Mammary microvascular endothelial cell (primary cell): Measurements from ENCODE around the gene SP6. TPM values are rescaled to one million over a fixed set of nuclear protein-coding genes. Genes with fewer than 3 reads are reported as not detected.

Experiments used
- total RNA-seq: library from RNA; depleted of rRNA; stranded (reverse); fragments of >200 nt; gene quantifications from 2 replicates; pipeline ENCODE4 v1.2.3, GENCODE V29; 2015

Gene SP6
- 3.1 and 5.1 TPM in 2 replicates for total RNA-seq

GRCh38 chr17:47850692-47851573 lies at the start of gene SP6:
Gene SP6, minus strand, starts transcription at chr17:47851163. Its CDS starts 2,734 bp downstream, at chr17:47848429.

GRCh38 chr17:47895856-47896671 lies 45.1 kb upstream of the SP6 start, which contains the start of gene SP2:
Gene SP2, plus strand, starts transcription at chr17:47896236. Its CDS starts 51 bp downstream, at chr17:47896287.

GRCh38 chr17:47840742-47841487 lies 10.0 kb downstream of the SP6 start, which contains the start of gene SCRN2:
Gene SCRN2, minus strand, starts transcription at chr17:47841273. Its CDS starts 430 bp downstream, at chr17:47840843.

GRCh38 chr17:47831003-47831933 lies 19.7 kb downstream of the SP6 start, which contains the start of the genes LRRC46 and MRPL10:
Gene LRRC46, plus strand, starts transcription at chr17:47831670. Its CDS starts 320 bp downstream, at chr17:47831990.
Gene MRPL10, minus strand, starts transcription at chr17:47831541. Its CDS starts 30 bp downstream, at chr17:47831511.

GRCh38 chr17:47821424-47822391 lies 29.3 kb downstream of the SP6 start, which contains the start of gene OSBPL7:
Gene OSBPL7, minus strand, starts transcription at chr17:47821794. Its CDS starts 1,516 bp downstream, at chr17:47820278.

Other genes starting within 250 kb of the SP6 start
- 382 and 396 TPM in 2 replicates for gene KPNB1, start 201.2 kb downstream of the SP6 start, total RNA-seq
- gene TBKBP1, start 157.0 kb downstream of the SP6 start, total RNA-seq: 10.1 and 14.8 TPM in 2 replicates
- not detected in 2 replicates for gene TBX21, start 117.9 kb downstream of the SP6 start, total RNA-seq
- 8.8 and 11.9 TPM in 2 replicates for gene OSBPL7, start 29.4 kb downstream of the SP6 start, total RNA-seq
- gene MRPL10, start 19.6 kb downstream of the SP6 start, total RNA-seq: 46.8 and 49.3 TPM in 2 replicates
- 0.10 TPM in 1 of 2 replicates, not detected in the other for gene LRRC46, start 19.5 kb downstream of the SP6 start, total RNA-seq
- 16.9 and 25.1 TPM in 2 replicates for gene SCRN2, start 9.9 kb downstream of the SP6 start, total RNA-seq
- gene SP2, start 45.1 kb upstream of the SP6 start, total RNA-seq: 2.9 and 5.1 TPM in 2 replicates
- 34.5 and 39.0 TPM in 2 replicates for gene PNPO, start 90.4 kb upstream of the SP6 start, total RNA-seq
- not detected in 2 replicates for gene PRR15L, start 106.7 kb upstream of the SP6 start, total RNA-seq
- gene CDK5RAP3, start 120.0 kb upstream of the SP6 start, total RNA-seq: 60.9 and 61.5 TPM in 2 replicates
- 15.3 and 15.9 TPM in 2 replicates for gene COPZ2, start 186.6 kb upstream of the SP6 start, total RNA-seq
- gene NFE2L1, start 197.2 kb upstream of the SP6 start, total RNA-seq: 100 and 105 TPM in 2 replicates